Glomerular visceral epithelial cell (primary cell): Measurements from ENCODE around the gene GNAZ.
"Not testable (repeated sequence)": the region's sequence is repeated elsewhere in the genome, so short reads cannot be mapped to it uniquely, and the experiment has no call there.

Experiments
- DNase-seq: peaks from one replicate; pipeline ENCODE4 v3.0.0-alpha.2; 2016; ENCODE audit errors: extremely low spot score

GNAZ gene

GRCh38 chr22:23133922-23134321 is 63.6 kb downstream of the GNAZ start:
- DNase-seq: no peak

- not testable (repeated sequence) for DNase-seq
Observed at GRCh38 chr22:23136991-23137390, 66.7 kb downstream of the GNAZ start.

GRCh38 chr22:23137468-23137867 is 67.1 kb downstream of the GNAZ start:
- DNase-seq: no peak

- peak; percentile 28 for DNase-seq
Observed at GRCh38 chr22:23137905-23138561, 67.7 kb downstream of the GNAZ start.

- DNase-seq: no peak
Observed at GRCh38 chr22:23138584-23139435, 68.5 kb downstream of the GNAZ start.

- DNase-seq: no peak
Observed at GRCh38 chr22:23140385-23140784, 70.1 kb downstream of the GNAZ start.

- DNase-seq: no peak
Observed at GRCh38 chr22:23142546-23143105, 72.3 kb downstream of the GNAZ start.

GRCh38 chr22:23143119-23143518 is 72.8 kb downstream of the GNAZ start:
- DNase-seq: no peak

GRCh38 chr22:23144432-23144831 is 74.1 kb downstream of the GNAZ start:
- DNase-seq: no peak

- peak; percentile 98 for DNase-seq
Observed at GRCh38 chr22:23144932-23145877, 74.9 kb downstream of the GNAZ start, which contains the start of gene RAB36. TSS of gene RAB36 (plus strand) at chr22:23145477. CDS start at chr22:23146617, 1,140 bp downstream.

- peak; percentile 9 for DNase-seq
Observed at GRCh38 chr22:23145878-23146470, 75.7 kb downstream of the GNAZ start.

- no peak for DNase-seq
Observed at GRCh38 chr22:23146478-23147205, 76.3 kb downstream of the GNAZ start.

GRCh38 chr22:23147617-23148387 is 77.5 kb downstream of the GNAZ start:
- DNase-seq: no peak

- DNase-seq: no peak
Observed at GRCh38 chr22:23149743-23150238, 79.5 kb downstream of the GNAZ start.

- no peak for DNase-seq
Observed at GRCh38 chr22:23150762-23151161, 80.4 kb downstream of the GNAZ start.

- no peak for DNase-seq
Observed at GRCh38 chr22:23151827-23152226, 81.5 kb downstream of the GNAZ start.

GRCh38 chr22:23152238-23153114 is 82.2 kb downstream of the GNAZ start:
- no peak for DNase-seq

- DNase-seq: no peak
Observed at GRCh38 chr22:23153994-23154393, 83.7 kb downstream of the GNAZ start.

GRCh38 chr22:23154461-23154860 is 84.1 kb downstream of the GNAZ start:
- no peak for DNase-seq
